ENCODE data around the gene SSR4.
"Not testable (repeated sequence)": the region's sequence is repeated elsewhere in the genome, so short reads cannot be mapped to it uniquely, and the experiment has no call there.

SSR4 gene

DNA sequence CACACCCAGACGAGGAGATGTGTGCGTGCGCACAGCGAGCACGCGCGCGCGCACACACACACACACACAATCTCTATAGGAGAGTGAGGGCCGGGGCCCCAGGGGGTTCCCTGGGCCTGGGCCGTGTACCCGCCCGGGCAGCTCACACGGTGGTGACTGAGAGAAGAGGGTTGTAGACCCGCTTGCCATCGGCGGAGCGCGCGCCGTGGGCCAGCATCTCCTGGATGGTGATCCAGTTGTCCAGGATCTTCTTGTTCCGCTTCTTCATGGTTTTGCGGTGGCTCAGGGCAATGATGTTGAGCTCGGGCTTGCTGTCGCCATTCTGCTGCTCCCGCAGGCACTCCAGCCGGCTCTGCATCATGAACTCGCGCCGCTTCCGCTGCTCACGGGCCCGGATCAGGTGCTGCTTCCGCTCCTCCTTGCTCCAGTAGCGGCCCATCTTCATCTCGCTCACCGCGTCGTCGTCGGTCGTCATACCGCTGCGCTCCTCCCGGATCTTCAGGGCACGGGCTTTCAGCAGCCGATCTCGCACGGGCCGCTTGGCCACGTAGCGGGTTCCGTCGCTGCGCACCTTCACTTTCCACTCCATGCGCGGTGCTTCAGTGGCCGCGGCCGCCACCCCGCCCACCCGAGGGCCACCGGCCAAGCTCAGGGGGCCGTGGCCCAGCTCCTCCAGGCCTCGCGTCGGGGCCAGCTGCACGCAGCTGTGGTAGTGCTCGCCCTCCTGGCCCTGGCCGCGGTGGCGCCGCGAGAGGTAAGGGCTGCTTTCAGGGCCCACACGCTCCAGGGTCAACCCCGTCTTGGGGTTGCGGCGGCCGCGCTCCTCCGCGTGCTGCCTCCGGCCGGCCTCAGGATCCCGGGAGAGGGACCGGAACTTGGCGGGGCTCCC, 9.0 kb downstream of the SSR4 start:
- in situ Hi-C loops (cut with MboI; ENCODE audit: low sequenced_read_pairs), result no loop called here

DNA sequence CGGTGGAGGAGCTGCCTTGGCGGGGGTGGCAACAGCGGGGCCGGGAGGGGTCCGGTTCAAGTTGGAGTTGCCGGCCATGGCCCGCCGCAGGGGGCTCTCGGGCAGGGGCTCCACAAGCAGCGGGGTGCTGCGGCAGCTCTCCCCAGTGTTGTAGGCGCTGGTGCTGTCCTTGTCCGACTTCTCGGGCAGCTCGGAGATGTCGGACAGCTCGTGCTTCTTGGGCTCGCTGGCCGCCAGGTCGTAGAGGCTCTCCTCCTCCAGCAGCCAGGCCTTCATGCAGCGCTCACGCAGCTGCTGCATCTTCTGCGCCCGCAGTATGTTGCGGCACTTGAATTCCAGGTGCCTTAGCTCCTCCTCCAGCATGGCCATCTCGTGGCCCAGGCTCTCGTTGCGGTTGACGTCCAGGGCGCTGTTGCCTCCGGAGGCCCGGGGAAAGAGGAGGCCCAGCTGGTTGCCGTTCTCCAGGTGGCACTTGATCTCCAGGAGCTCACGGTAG, 9.7 kb downstream of the SSR4 start:
- in situ Hi-C loops (cut with MboI; ENCODE audit: low sequenced_read_pairs), result no loop called here

DNA sequence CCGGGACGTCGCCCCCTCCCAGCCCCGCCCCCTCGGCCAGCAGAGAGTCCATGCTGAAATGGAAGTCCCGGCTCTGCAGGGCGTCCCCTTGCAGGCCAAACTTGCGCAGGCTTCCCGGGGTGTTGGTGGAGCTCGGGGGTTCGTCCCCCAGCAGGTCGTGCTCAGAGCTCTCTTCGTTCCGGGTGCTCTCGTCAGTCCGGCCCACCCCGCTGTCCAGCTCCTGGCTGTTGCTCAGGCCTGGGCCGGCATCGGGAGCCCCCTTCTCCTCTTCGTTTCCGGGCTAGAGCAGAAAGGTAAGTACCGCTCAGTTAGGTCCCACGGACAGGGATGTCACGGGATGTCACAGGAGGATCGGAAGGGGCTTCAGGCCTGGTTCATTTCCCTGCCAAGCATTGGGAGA, 10.2 kb downstream of the SSR4 start:
- in situ Hi-C loops (cut with MboI; ENCODE audit: low sequenced_read_pairs), result no loop called here

DNA sequence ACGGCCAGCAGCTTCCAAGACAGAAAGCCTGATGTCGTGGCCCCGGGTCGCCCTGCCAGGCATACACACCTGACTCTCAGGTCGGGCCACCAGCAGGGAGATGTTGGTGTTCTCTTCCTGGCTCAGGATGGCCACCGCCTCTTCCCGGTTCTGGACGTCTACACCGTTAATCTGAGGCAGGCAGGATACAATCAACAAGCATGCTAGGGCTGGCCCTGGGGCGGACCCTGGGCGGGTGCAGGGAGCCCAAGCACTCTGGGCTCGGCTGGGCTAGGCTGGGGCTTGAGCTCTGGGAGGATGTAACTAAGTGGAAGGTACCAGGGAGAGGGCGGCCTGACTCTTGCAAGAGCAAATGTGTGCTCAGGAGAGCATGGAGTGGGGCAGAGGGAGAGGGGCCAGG, 11.0 kb downstream of the SSR4 start:
- in situ Hi-C loops (cut with MboI; ENCODE audit: low sequenced_read_pairs), result no loop called here

DNA sequence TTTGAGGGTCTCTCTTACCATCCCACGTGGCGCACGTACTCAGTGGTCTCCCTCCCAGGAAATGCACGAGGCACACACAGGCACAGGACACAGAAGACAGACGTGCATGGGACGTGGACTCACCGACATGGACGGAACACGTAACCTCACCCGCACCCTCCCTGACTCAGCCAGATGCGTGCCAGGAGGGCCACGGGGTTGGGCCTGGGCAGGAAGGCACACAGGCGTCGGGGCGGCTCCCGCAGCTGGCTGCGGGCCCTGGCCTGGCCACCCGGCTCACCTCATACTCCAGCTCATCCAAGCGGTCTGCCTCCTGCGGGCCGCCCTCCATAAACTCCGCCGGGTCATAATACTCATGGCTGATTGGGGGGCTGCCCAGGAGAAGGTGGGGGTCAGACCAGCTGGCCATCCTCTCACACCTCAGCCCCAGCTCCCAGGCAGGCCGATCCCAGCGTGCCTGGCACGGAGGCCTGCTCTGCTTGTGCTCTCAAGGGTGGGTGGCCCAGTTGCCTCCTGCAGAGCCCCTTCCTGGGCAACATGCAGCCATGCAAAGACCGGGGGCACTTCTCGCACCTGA, 12.6 kb downstream of the SSR4 start:
- in situ Hi-C loops (cut with MboI; ENCODE audit: low sequenced_read_pairs), result no loop called here

DNA sequence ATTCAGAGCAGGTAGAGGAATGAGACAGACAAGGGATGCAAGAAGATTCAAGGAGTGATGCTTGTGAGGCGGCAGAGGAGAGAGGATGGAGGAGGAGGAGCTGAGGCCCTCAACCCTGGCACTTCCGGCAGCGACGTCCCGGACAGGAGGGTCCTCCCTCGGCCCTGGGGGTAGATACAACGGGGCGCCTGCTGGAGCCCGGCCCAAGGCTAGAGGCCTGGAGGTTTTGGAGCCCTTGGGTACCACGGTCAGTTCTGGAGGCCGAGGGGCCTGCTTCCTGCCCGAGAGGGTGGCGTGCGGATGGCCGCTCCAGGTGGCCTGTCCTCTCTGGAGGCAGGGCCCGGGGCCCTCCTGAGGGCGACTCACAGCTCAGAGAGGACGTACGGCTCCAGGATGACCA, 13.5 kb downstream of the SSR4 start:
- in situ Hi-C loops (cut with MboI; ENCODE audit: low sequenced_read_pairs), result no loop called here

DNA sequence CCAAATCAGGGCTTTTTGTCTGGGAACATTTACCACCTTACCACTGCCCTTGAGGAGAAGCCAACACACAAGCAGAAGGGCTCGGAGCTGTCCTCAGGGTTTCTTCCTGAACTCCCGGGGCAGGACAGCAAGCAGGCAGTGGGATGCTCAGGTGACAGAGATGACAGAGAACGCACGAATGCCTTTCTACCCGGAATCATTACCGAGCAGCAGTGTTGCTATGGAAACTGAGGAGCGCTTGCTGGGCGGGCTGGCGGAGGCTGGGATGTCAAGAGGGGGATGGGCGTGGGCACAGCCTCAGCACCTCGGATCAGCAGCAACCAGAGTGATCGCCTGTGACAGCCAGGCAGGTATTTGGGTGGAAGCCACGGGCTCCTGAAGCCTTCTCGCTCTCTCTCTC, 17.8 kb downstream of the SSR4 start:
- in situ Hi-C loops (cut with MboI; ENCODE audit: low sequenced_read_pairs), result no loop called here

DNA sequence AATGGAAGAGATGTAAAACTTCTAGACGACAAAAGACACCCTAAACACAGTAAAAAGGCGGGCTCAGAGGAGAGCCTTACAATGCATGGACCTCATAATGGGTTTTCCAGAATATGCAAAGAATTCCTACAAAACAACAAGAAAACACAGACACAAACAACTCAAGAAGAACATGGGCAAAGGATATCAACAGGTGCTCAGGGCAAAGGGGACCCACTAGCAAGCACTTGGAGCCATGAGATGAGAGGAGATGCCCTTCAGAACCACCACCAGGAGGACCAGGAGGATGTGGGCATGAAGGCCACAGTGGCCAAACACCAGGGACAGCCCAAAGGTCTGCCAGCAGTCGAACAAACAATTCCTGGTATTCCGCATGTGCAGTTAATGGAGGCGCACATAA, 18.7 kb downstream of the SSR4 start:
- in situ Hi-C loops (cut with MboI; ENCODE audit: low sequenced_read_pairs), result no loop called here

DNA sequence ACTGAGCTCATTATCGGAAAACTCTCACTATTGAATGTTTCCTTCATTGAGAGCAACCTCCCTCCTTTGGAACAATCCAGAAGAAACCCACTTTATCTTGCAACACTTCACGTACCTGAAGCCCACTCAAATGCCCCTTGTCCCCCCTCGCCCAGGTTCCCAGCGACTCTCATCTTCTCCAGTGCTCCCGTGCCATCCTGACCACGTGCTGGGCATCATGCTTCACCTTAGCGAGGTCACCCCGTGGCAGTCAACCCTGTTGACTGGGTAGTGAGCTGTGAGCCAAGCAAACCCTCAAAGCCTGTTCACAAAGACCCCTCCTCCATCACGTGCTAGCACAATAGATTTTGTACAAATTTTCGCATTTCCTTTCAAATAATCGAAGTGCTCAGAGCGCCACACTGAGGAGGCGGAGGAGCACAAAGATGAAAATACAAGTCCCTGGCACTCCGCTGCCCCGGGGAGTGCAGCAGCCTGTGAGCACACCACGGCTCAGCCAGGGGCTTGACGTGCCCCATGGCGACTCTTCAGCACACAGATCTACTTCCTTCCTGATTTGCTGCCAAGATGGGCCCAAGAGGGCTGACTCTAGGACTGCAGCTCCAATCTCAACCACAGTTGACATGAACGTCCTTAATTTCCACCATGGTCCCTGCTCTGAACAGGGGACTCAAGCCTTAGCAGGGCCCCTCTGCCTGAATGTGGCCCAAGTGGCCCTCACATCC, 20.3 kb downstream of the SSR4 start:
- in situ Hi-C loops (cut with MboI; ENCODE audit: low sequenced_read_pairs), result no loop called here

DNA sequence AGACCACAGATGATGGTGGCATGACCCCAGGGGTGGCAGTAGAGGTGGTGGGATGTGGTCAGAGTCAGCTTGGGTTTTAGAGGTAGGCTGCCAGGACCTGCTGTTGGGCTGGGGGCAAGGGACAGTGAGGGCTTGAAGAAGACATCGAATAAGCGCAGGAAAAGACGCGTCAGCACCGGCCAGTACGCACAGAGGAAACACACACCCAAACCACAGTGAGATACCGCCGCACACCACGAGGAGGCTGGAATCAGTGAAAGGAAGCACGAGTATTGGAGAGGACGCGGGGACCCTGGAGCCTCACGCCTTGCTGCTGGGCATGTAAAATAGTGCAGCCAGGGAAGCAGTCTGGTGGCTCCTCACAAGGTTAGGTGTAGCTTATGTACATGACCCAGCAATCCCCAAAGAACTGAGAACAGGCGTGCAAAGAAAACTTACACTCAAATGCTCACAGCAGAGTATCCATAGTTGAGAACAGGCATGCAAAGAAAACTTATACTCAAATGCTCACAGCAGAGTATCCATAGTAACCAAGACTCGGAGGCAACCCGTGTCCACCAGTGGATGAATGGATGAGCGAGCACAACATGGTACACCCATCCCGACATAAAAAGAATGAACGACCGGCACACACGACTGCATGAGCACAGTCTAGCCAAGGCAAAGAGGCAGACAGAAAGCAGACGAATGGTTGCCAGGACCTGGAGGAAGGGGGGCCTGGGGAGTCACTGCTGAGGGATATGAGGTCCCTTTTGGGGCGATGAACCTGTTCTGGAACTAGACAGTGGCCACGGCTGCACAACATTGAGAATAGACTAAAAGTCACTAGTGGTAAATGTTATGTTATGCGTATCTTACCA, 22.6 kb downstream of the SSR4 start:
- in situ Hi-C loops (cut with MboI; ENCODE audit: low sequenced_read_pairs), result no loop called here

DNA sequence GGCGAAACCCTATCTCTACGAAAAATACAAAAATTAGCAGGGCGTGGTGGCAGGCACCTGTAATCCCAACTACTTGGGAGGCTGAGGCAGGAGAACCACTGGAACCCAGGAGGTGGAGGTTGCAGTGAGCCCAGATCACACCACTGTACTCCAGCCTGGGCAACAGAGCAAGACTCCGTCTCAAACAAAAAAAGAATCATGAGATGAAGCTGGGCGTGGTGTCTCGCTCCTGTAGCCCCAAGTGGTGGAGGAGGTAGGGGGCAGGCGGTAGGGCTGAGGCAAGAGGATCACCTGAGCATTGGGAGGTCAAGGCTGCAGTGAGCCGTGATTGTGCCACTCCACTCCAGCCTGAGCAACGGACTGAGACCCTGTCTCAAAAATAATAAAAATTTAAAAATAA, 23.6 kb downstream of the SSR4 start:
- in situ Hi-C loops (cut with MboI; ENCODE audit: low sequenced_read_pairs), result not testable (repeated sequence)

DNA sequence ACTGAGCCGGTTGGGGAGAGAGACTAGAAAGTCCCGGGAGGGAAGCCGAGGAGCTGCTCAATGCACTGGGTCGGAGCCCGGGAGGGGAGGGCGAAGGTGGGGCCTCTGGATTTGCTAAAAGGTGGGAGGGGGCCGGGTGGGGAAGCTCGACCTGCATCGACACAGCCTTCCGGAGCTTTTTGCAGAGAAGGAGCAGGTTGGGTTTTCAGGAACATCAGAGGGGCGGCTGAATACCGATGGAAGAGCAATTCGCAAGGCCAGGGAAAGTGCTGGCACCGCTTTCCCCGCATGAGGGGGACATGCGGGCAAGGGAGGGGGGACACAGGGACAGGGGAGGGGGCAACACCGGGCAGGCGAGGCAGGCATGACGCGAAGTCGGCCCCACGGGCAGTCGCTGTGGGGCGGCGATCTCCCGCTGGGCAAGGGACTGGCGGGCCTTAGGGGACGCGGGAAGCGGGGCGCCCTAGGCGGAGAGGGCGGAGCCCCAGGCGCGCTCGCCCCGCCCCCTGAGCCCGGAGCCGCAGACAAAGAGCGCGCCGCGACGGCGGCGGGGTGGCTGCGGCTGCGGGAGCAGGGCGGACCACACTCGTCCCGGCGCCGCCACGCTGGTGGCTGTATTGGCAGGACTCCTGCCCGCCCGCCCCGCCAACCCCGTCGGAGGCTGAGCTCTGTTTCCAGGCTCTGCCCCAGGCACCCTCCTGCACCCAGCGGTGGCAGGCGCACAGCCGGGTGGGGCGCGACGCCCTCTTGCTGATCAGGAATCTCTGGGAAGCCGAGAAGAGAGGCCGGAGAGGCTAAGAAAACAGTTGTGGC, 24.3 kb downstream of the SSR4 start:
- in situ Hi-C loops (cut with MboI; ENCODE audit: low sequenced_read_pairs), result no loop called here

DNA sequence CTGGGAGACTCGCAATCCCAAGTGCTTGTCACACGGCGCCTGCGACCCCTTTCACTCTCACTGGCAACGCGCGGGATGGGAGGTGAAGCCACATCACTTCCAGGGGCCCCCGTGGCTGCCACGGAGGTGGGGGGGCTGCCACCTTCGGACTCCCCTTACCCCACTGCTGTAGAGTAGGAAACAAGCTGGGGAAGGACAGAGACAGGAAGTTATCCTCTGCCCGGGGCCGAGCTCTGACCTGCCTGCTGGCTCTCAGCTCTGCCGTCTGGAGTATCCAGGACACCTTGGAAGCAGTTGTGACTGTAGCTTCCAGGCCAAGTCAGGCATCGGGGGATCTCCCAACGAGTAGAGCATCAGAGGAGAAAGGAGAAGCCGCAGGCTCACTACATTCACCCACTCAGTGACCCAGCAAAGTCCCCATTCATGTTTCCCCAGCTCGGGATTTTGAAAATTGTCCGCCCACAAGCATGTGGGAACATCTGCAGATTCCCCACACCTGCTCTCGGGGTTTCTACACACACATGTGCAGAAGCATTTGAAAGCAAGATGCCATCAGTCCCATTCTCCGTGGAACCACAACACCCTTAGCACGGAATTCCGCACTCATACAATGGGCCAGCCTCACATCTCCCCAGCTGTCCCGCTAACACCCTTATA, 25.0 kb downstream of the SSR4 start:
- in situ Hi-C loops (cut with MboI; ENCODE audit: low sequenced_read_pairs), result no loop called here

DNA sequence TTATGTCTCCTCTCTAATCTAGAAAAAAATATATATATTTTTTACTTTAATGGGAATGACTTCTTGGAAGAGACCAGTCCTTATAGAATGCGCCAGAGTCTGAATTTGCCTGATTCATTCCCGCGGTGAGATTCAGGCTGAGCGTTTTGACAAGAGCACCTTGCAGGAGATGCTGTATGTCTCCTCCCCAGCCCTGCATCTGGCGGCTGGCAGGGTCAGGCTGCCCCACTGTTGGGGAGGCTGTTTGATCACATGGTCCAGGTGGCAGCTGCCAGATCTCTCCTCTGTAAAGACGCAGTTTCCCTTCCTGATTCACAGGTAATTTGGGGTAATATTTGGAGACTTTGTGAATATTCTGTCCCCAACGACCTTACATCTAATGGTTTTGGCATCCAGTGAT, 26.1 kb downstream of the SSR4 start:
- in situ Hi-C loops (cut with MboI; ENCODE audit: low sequenced_read_pairs), result no loop called here

DNA sequence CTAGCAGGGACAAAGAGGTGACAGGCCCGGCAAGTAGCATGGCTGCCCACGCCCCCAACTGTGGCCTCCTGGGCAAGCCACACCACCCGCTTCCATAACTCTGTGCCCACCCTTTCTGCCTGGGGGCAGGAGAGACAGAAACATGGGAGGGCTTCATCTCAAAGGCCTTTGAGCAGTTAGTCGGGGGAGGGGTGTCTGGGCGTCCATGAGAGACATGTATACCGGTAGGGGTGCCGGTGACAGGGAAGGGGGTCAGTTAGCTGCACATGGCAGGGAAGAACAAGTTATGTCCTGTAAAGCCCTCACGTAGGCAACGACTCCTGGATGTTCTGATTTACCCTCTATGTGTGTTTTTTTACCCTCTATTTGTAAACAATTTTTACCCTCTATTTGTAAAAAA, 26.6 kb downstream of the SSR4 start:
- in situ Hi-C loops (cut with MboI; ENCODE audit: low sequenced_read_pairs), result no loop called here

DNA sequence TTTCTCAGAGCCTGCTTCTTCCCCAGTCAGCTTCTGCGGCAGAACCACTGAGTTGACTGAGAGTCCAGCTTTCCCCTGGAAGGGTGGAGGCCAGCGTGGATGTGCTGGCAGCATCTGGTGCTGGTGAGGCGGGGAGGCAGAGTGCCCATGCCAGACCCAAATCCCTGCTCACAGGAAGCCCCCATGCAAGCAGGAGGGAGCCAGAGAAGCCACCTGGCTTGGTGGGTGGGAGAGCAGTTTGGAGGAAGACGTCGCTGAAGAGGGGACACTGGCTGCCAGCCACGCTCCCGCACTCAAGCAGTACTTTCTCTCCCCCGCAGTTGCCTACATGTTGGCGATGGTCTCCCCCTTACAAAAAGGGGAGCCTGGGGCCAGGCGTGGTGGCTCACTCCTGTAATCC, 29.9 kb downstream of the SSR4 start:
- in situ Hi-C loops (cut with MboI; ENCODE audit: low sequenced_read_pairs), result no loop called here

DNA sequence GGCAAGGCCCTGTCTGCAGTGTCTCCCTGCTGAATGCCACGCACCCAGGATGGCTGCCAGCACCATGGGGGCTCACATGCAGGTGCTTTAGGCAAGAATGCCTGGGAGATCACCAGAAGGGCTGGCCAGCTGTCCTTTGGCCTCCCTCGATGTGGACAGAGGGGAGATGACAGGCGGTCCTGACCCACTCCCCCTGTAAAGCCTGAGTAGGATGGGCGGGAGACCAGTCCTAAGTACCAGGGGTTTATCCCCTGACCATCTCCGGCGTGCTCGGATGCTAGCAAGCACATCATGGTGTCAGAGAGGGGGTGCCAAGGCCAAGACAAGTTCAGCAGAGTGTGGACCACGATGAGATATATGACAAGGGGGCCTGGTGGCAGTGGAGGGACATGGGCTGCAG, 30.6 kb downstream of the SSR4 start:
- in situ Hi-C loops (cut with MboI; ENCODE audit: low sequenced_read_pairs), result no loop called here

DNA sequence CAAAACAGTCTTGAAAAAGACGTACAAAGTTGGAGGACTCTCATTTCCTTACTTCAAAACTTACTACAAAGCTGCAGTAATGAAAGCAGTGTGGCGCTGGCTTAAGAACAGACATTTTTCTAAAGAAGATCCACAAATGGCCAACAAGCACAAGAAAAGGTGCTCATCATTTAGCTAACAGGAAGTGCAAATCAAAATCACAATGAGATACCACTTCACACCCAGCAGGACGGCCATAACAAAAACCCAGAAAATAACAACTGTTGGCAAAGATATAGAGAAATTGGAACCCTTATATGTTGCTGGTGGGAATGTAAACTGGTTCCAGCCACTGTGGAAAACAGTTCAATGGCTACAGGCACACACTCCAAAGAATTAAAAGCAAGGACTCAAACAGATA, 32.5 kb downstream of the SSR4 start:
- in situ Hi-C loops (cut with MboI; ENCODE audit: low sequenced_read_pairs), result no loop called here

DNA sequence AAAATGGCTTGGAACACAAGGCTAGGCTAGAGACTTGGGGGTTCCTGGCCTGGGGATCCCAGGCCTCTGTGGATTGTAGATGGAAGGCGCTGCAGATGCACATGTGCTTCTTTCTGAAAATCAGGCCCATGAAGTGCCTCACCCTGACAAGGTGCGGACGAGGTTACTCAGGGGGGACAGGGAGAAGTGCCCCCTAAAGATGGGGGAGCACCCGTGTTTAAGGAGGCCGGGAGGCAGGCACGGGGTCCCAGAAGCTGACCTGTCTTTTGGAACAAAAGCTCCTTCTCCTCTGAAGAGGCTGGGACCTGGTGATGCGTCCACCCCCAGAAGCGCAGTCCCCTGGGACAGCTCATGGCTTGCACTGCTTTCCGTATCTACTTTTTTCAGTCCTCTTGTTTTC, 33.4 kb downstream of the SSR4 start:
- in situ Hi-C loops (cut with MboI; ENCODE audit: low sequenced_read_pairs), result no loop called here

DNA sequence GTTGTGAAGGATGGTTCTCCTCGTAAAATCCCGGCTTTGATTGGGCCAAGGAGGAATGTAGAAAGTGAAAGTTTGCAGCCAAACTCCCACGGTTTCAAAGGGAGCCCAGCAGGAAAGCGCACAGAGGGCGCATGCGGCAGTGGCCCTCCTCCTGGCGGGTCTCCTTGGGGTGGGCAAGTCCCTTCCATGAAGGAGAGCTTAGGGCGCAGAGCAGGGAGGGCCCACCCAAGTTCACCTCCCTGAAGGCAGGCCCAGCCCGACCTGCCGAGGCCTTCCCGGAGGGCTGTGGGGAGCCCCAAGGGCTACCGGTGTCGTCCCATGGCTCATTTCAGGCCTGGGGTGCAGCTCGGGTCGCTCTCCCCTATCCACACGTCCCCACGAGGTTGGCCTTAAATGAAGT, 33.8 kb downstream of the SSR4 start:
- in situ Hi-C loops (cut with MboI; ENCODE audit: low sequenced_read_pairs), result no loop called here

All from HL-60/S4 (cell line).